ENCODE data around the gene SVIL.

SVIL gene

DNA sequence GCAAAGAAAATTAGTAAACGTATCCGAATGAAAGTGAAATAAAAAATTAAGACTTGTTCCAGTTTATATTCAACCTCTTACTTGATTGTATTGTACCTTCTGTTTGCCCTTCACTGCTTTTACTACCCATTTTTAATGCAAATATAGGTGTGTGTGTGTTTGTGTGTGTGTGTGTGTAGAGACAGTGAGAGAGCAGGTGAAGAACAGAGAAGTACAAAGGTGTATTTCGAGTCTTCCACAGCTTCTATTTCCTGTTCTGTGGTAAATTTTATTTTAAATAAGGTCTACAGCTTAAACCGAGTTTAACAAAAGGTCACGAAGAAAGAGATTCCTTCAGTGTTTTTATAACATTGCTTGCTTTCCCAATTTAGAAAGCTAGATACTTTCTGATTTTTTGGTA is 12.7 kb upstream of the SVIL start:
- no peak overlapping the region for H2AFZ ChIP-seq (ENCODE audit: low read length)
- H3K9me2 ChIP-seq (replicated peaks; ENCODE audit: insufficient read depth, low read length) = no peaks in the 10 kb centered on the region
- no peak for TF ChIP-seq EZH2 (optimal IDR thresholded peaks at IDR 0.05; ENCODE audit: low read depth, low read length)
- TF ChIP-seq EZH2phosphoT487 (IDR thresholded peaks at IDR 0.05; ENCODE audit: low read length) = no peak
- TF ChIP-seq CTCF (IDR thresholded peaks at IDR 0.05; ENCODE audit: low read length) = no peak
- no peaks in the 10 kb centered on the region for H4K20me1 ChIP-seq (ENCODE audit: insufficient read depth, low read length)
- DNase-seq = peak; percentile 50
- no peak overlapping the region for H3K4me3 ChIP-seq (ENCODE audit: low read length)
- no peaks in the 10 kb centered on the region for H3K27me3 ChIP-seq (replicated peaks; ENCODE audit: insufficient read depth, low read length)
- H3K27ac ChIP-seq (ENCODE audit: low read length) = no peak overlapping the region
- H3K4me2 ChIP-seq (ENCODE audit: low read depth, low read length) = 0 out of 2 replicates have a peak overlapping the region, but pooled peaks have one; percentile 3
- no peaks in the 10 kb centered on the region for H3K79me2 ChIP-seq (ENCODE audit: low read length)
- no peaks in the 10 kb centered on the region; the same call in 1 of the 2 replicates for H3K4me1 ChIP-seq (ENCODE audit: low read length)
- no peaks in the 10 kb centered on the region for H3K36me3 ChIP-seq (replicated peaks; ENCODE audit: insufficient read depth, low read length)
- no peaks in the 10 kb centered on the region for H3F3A ChIP-seq (ENCODE audit: insufficient read depth, low read length)
- no peak overlapping the region for H3K9ac ChIP-seq (ENCODE audit: low read length)
- no peaks in the 10 kb centered on the region for H3K9me3 ChIP-seq (replicated peaks; ENCODE audit: insufficient read depth, low read length)

GRCh38 chr10:29646960-29647461 is 12.2 kb upstream of the SVIL start:
- no peak for DNase-seq
- H3K27ac ChIP-seq (ENCODE audit: low read length) = no peak overlapping the region
- H3K4me3 ChIP-seq (ENCODE audit: low read length) = no peak overlapping the region

GRCh38 chr10:29646238-29646902 is 11.6 kb upstream of the SVIL start:
- Histone ChIP-seq H3K9me2 (replicated peaks; ENCODE audit: insufficient read depth, low read length) (no peaks in the 10 kb centered on the region), H3K9me3 (replicated peaks; ENCODE audit: insufficient read depth, low read length) (no peaks in the 10 kb centered on the region), H3K79me2 (ENCODE audit: low read length) (no peaks in the 10 kb centered on the region), H4K20me1 (ENCODE audit: insufficient read depth, low read length) (no peaks in the 10 kb centered on the region), H3K27ac (ENCODE audit: low read length) (no peak overlapping the region), H2AFZ (ENCODE audit: low read length) (no peak overlapping the region), H3K4me3 (ENCODE audit: low read length) (no peak overlapping the region), H3K4me1 (ENCODE audit: low read length) (no peaks in the 10 kb centered on the region; the same call in 1 of the 2 replicates), H3K27me3 (replicated peaks; ENCODE audit: insufficient read depth, low read length) (no peaks in the 10 kb centered on the region), H3K4me2 (ENCODE audit: low read depth, low read length) (no peak overlapping the region), H3K9ac (ENCODE audit: low read length) (no peak overlapping the region), H3K36me3 (replicated peaks; ENCODE audit: insufficient read depth, low read length) (no peaks in the 10 kb centered on the region), H3F3A (ENCODE audit: insufficient read depth, low read length) (no peaks in the 10 kb centered on the region)
- no peak for DNase-seq
- no peak for TF ChIP-seq EZH2phosphoT487 (IDR thresholded peaks at IDR 0.05; ENCODE audit: low read length)
- no peak for TF ChIP-seq CTCF (IDR thresholded peaks at IDR 0.05; ENCODE audit: low read length)
- no peak for TF ChIP-seq EZH2 (optimal IDR thresholded peaks at IDR 0.05; ENCODE audit: low read depth, low read length)

More at GRCh38 chr10:29646960-29647461, 12.2 kb upstream of the SVIL start:
- TF ChIP-seq EZH2 (optimal IDR thresholded peaks at IDR 0.05; ENCODE audit: low read depth, low read length) (no peak), CTCF (IDR thresholded peaks at IDR 0.05; ENCODE audit: low read length) (no peak)
- no peak overlapping the region for H3K9ac ChIP-seq (ENCODE audit: low read length)
- no peaks in the 10 kb centered on the region for H3K9me3 ChIP-seq (replicated peaks; ENCODE audit: insufficient read depth, low read length)
- H3F3A ChIP-seq (ENCODE audit: insufficient read depth, low read length) = no peaks in the 10 kb centered on the region
- H3K27me3 ChIP-seq (replicated peaks; ENCODE audit: insufficient read depth, low read length) = no peaks in the 10 kb centered on the region
- no peak overlapping the region for H3K4me2 ChIP-seq (ENCODE audit: low read depth, low read length)
- no peaks in the 10 kb centered on the region; the same call in 1 of the 2 replicates for H3K4me1 ChIP-seq (ENCODE audit: low read length)
- H3K79me2 ChIP-seq (ENCODE audit: low read length) = no peaks in the 10 kb centered on the region
- H3K36me3 ChIP-seq (replicated peaks; ENCODE audit: insufficient read depth, low read length) = no peaks in the 10 kb centered on the region
- H3K9me2 ChIP-seq (replicated peaks; ENCODE audit: insufficient read depth, low read length) = no peaks in the 10 kb centered on the region
- H4K20me1 ChIP-seq (ENCODE audit: insufficient read depth, low read length) = no peaks in the 10 kb centered on the region
- no peak overlapping the region for H2AFZ ChIP-seq (ENCODE audit: low read length)

Data from MM.1S (cell line).